Gastrocnemius medialis (tissue), 4 donors: Measurements from ENCODE around the gene NOL4L. TPM values are rescaled to one million over a fixed set of nuclear protein-coding genes. Genes with fewer than 3 reads are reported as not detected.
A peak's percentile ranks its signal among the peaks of the same experiment; 100 is the strongest.

Experiments used
- ATAC-seq, 2 donors: fragments of 150-250 bp; one replicate each; pipeline ENCODE4 v1.9.1; 2016
- DNase-seq, 2 donors: peaks; one replicate each; pipeline ENCODE4 v3.0.0-alpha.2; 2019
- H3K27ac ChIP-seq, 4 donors: fragments of 200-600 bp; sonication (generic); 1 replicate in 1 of 4; 2 replicates in 3 of 4; pipeline ENCODE4 v1.5.1; 2016 to 2018; ENCODE audit warnings: mild to moderate bottlenecking in 2 of 4, moderate library complexity in 1 of 4
- H3K27me3 ChIP-seq, 3 donors: fragments of 200-600 bp; sonication (generic) in 2 of 3; 1 replicate in 1 of 3; 2 replicates in 2 of 3; pipeline versions ENCODE4 v1.5.1 to v1.6.0; 2016 to 2019; ENCODE audit warnings: mild to moderate bottlenecking in 1 of 3, moderate library complexity in 1 of 3
- H3K36me3 ChIP-seq, 2 donors: fragments of 200-600 bp; sonication (generic) in 1 of 2; one replicate each; pipeline ENCODE4 v1.5.1; 2017 to 2018
- H3K4me1 ChIP-seq, 2 donors: fragments of 200-600 bp; sonication (generic) in 1 of 2; one replicate each; pipeline ENCODE4 v1.5.1; 2016 to 2017; ENCODE audit warnings: mild to moderate bottlenecking in 2 of 2
- H3K4me3 ChIP-seq, 4 donors: fragments of 200-600 bp; sonication (generic) in 3 of 4; 1 replicate in 1 of 4; 2 replicates in 3 of 4; pipeline ENCODE4 v1.5.1; 2016 to 2019; ENCODE audit warnings: mild to moderate bottlenecking in 2 of 4
- H3K9me3 ChIP-seq, 3 donors: fragments of 200-600 bp; sonication (generic) in 2 of 3; 1 replicate in 1 of 3; 2 replicates in 2 of 3; pipeline ENCODE4 v1.5.1; 2016 to 2019
- POLR2A ChIP-seq, 2 donors: fragments of 450-650 bp; IDR thresholded peaks; one replicate each; pipeline ENCODE4 v1.6.1; 2017; ENCODE audit warnings: antibody characterized with exemption in 2 of 2, mild to moderate bottlenecking in 2 of 2, moderate library complexity in 2 of 2
- in situ Hi-C, 4 donors: fragments of 200-750 bp; cut with MboI; loops; one replicate each; pipeline versions ENCODE4 v1.15.0 to v1.8.0; 2017; ENCODE audit warnings: low sequenced_read_pairs in 4 of 4
- intact Hi-C: fragments of 100-400 bp; cut with DNase I; formaldehyde crosslinking; loops from one replicate; pipeline ENCODE4 v1.15.1; 2023; ENCODE audit warnings: low total_unique reads
- total RNA-seq, 4 donors: library from RNA; depleted of rRNA; stranded (reverse); fragments of >200 nt; gene quantifications; one replicate each; pipeline versions ENCODE4 v1.1.0 to v1.2.3, GENCODE V29; 2016
- TF ChIP-seq, protein P1 (sequence below), 5 experiments: fragments of 450-650 bp in 3 of 5; fragments of 200-600 bp in 2 of 5; sonication (generic) in 2 of 5; IDR thresholded peaks in 4 of 5; conservative IDR thresholded peaks in 1 of 5; 1 replicate in 4 of 5; 2 replicates in 1 of 5; pipeline ENCODE4 v1.5.1; 2016 to 2019; ENCODE audit warnings: antibody characterized with exemption in 5 of 5, mild to moderate bottlenecking in 3 of 5, moderate library complexity in 3 of 5

NOL4L gene
- total RNA-seq, 4 donors from 2014 or later, result 1.4 to 1.9 (median 1.7) TPM

DNA sequence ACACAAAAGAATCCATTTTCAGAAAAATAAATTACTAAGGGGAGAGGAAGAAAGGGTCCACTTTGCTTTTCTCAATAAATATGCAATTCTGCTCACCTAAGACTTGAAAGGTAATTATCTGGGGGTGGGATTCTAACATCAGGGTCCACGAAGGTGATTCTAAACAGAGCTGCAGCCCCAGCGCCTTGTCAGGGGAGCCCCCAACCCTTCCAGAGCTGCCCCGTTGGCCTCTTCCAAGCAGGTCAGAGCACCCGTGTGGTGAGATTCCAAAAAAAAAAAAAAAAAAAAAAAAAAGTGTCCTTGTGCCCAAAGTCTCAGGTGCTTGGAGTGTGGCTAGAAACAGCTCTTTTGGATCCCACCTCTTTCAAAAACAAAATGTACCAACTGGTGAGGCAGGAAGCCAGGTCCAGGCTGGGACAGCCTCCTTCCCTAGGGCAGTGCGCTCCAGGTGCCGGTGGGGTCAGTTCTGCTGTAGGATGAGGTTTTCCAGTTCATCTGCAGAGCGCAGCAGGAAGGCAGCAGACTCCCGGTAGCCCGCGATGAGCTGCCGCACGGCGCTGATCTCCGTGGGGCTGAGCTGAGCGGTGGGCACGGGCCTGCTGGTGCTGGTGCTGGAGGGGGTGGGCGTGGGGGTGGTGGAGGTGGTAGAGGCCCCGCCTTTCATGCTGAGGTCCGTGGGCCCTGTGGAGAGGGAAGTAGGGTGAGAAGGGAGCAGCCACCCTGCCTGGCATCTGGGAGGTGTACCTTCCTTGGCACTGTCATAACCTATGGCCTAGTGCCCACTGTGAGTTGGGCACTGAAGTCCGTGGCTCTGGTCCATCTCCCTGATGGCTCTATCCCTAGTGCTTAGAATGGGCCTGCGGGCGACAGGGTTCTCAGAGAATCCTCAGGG is 137.8 kb downstream of the NOL4L start:
- DNase-seq (no peak), ATAC-seq (peak in 1 of 2 donors; percentile 18)
- no peaks in the 10 kb centered on the region for H3K9me3 ChIP-seq
- intact Hi-C loops, result no loop called here
- no peak overlapping the region for H3K27ac ChIP-seq
- peaks cover 11 to 15% of the 10 kb centered on the region in 2 donors for H3K4me1 ChIP-seq
- no peak overlapping the region for H3K4me3 ChIP-seq
- in situ Hi-C loops, result no loop called here
- H3K36me3 ChIP-seq, result peaks cover 0 to 7% of the 10 kb centered on the region in 2 donors
- no peak for TF ChIP-seq POLR2A (IDR thresholded peaks at IDR 0.05)
- TF ChIP-seq, protein P1, sequence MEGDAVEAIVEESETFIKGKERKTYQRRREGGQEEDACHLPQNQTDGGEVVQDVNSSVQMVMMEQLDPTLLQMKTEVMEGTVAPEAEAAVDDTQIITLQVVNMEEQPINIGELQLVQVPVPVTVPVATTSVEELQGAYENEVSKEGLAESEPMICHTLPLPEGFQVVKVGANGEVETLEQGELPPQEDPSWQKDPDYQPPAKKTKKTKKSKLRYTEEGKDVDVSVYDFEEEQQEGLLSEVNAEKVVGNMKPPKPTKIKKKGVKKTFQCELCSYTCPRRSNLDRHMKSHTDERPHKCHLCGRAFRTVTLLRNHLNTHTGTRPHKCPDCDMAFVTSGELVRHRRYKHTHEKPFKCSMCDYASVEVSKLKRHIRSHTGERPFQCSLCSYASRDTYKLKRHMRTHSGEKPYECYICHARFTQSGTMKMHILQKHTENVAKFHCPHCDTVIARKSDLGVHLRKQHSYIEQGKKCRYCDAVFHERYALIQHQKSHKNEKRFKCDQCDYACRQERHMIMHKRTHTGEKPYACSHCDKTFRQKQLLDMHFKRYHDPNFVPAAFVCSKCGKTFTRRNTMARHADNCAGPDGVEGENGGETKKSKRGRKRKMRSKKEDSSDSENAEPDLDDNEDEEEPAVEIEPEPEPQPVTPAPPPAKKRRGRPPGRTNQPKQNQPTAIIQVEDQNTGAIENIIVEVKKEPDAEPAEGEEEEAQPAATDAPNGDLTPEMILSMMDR (IDR thresholded peaks at IDR 0.05 in 4 of 5, conservative IDR thresholded peaks at IDR 0.05 in 1 of 5), result no peak
- no peaks in the 10 kb centered on the region for H3K27me3 ChIP-seq

DNA sequence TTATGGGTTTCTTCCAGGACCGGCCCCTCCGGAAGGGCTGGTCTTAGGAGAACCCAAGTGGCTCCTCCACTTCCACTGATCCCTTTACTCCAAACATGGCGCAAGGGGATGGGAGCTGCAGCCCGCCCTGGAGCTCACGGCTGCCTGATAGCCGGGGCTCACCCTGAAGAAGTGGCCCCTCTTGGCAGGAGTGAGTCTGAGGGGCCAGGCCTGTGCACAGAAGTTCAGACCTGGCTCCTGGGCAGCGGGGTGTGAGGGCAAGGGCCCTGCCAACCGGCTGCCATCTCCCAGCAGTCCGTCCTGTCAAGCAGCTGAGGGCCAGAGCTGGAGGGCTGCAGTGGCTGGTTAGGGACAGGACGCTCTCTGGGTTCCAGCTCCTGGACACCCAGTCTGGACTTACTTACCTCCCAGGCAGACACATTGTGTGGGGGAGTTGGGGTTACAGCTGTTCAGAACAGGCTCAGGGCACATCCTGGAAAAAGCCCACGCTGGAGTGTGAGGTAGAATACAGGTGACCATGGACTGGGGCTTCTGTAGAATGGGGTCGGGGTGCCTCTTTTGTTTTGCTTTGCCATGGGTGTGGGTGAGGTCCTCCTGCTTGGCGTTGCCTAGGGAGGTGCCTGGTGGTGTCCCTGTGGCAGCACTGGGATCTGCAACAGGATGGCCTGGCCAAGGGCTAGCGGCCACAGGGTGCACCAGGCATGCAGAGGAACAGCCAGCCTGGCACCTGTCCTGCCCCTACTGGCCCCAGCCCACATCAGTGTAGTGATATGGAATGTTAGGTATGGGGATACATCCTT is 138.6 kb downstream of the NOL4L start:
- no peaks in the 10 kb centered on the region for H3K27me3 ChIP-seq
- H3K9me3 ChIP-seq, result no peaks in the 10 kb centered on the region
- intact Hi-C loops, result no loop called here
- H3K4me3 ChIP-seq, result no peak overlapping the region
- peaks cover 0 to 7% of the 10 kb centered on the region in 2 donors for H3K36me3 ChIP-seq
- peaks cover 11 to 15% of the 10 kb centered on the region in 2 donors for H3K4me1 ChIP-seq
- no peak for ATAC-seq
- DNase-seq, result no peak
- in situ Hi-C loops, result no loop called here
- TF ChIP-seq, protein P1 (IDR thresholded peaks at IDR 0.05 in 4 of 5, conservative IDR thresholded peaks at IDR 0.05 in 1 of 5), result no peak
- TF ChIP-seq POLR2A (IDR thresholded peaks at IDR 0.05), result no peak
- no peak overlapping the region for H3K27ac ChIP-seq

DNA sequence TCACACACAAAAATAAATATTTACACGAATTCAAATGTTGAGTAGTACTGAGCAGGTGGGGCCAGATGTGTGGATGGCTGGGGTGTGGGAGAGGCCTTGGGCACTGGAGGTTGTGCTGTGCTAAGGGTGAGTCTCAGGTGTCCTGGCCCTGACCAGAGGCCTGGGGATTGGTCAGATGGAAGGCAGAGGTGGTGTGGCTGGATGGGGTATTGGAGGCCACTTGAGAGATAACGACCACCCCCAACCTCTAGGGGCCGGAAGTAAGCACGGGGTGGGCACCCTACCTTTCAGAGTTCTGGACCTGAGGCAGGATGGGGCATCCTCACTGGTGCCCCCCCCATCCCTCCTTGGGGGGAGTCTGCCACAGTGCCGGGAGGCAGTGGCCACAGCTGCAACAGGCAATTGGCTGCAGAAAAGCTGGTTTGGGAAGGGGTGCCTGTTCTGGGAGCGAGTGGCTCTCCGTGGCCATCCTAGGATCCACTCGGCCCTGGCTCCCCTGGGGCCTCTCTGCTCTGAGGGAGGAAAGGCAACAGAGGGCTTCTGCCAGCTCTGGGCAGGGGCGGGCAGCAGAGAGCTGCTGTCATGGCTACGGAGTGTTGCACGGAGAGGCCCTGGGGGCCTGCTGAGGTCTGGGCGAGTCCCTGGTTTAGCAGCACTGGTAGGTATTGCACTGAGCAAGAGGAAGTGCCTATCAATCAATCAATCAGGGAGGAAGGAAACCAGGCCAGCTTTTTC is 139.4 kb downstream of the NOL4L start:
- ATAC-seq (no peak), DNase-seq (no peak)
- in situ Hi-C loops (no loop called here), intact Hi-C loops (no loop called here)
- no peaks in the 10 kb centered on the region for H3K9me3 ChIP-seq
- TF ChIP-seq, protein P1 (IDR thresholded peaks at IDR 0.05 in 4 of 5, conservative IDR thresholded peaks at IDR 0.05 in 1 of 5), result no peak
- no peak for TF ChIP-seq POLR2A (IDR thresholded peaks at IDR 0.05)
- peaks cover 0 to 7% of the 10 kb centered on the region in 2 donors for H3K36me3 ChIP-seq
- no peak overlapping the region for H3K4me3 ChIP-seq
- H3K27me3 ChIP-seq, result no peaks in the 10 kb centered on the region
- peaks cover 11 to 15% of the 10 kb centered on the region in 2 donors for H3K4me1 ChIP-seq
- no peak overlapping the region for H3K27ac ChIP-seq

DNA sequence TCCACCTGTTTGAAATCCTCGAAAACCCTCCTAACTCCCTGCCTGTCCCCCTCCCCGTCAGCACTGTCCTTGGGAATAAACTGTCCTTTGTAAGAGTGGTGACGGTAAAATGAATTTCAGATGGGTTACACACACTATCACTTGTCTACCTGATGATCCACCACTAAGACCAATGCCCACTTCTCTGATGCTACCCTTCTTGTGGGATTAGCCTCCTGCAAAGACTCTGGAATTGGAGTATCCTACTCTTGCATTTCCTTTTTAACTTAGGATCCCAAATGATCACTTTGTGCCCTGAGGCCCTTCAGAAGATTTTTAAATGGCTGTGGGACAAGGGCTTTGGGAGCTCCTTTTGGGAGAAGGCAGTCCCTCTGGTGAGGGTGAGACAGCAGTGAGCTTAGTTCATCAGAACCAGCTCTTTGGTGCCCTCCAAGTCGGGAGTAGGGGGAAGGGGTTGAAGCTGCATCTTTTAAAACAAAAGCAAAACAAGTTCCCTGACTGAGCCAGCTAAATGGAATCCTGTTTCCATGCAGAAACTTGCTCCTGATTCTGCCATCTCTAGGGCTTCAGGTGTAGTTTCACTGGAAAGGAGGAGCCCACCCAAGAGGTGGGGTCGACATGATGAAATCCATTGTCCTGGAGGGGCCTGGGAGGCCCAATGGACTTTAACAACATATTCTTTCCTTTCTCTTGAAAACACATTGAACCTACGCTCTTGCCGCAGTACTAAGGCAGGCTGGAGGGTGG is 140.5 kb downstream of the NOL4L start:
- DNase-seq (no peak), ATAC-seq (no peak)
- Histone ChIP-seq H3K36me3 (peaks cover 0 to 7% of the 10 kb centered on the region in 2 donors), H3K27me3 (no peaks in the 10 kb centered on the region), H3K4me1 (peaks cover 6 to 15% of the 10 kb centered on the region in 2 donors), H3K27ac (no peak overlapping the region), H3K4me3 (no peak overlapping the region), H3K9me3 (no peaks in the 10 kb centered on the region)
- no peak for TF ChIP-seq POLR2A (IDR thresholded peaks at IDR 0.05)
- TF ChIP-seq, protein P1 (IDR thresholded peaks at IDR 0.05 in 4 of 5, conservative IDR thresholded peaks at IDR 0.05 in 1 of 5), result no peak
- intact Hi-C loops (no loop called here), in situ Hi-C loops (no loop called here)
